Suprapubic skin (tissue), 4 donors: Measurements from ENCODE around the gene SERPIND1. TPM values are rescaled to one million over a fixed set of nuclear protein-coding genes. Genes with fewer than 3 reads are reported as not detected.

Source experiments
- DNase-seq, 2 donors: peaks; one replicate each; pipeline ENCODE4 v3.0.0-alpha.2; 2019; ENCODE audit warnings: low spot score in 2 of 2
- H3K27ac ChIP-seq: fragments of 200-600 bp; sonication (generic); one replicate; pipeline ENCODE4 v1.5.1; 2019
- H3K27me3 ChIP-seq: fragments of 200-600 bp; sonication (generic); one replicate; pipeline ENCODE4 v1.5.1; 2019
- H3K36me3 ChIP-seq: fragments of 200-600 bp; sonication (generic); one replicate; pipeline ENCODE4 v1.5.1; 2019
- H3K4me1 ChIP-seq: fragments of 200-600 bp; sonication (generic); one replicate; pipeline ENCODE4 v1.5.1; 2019
- H3K4me3 ChIP-seq: fragments of 200-600 bp; sonication (generic); one replicate; pipeline ENCODE4 v1.5.1; 2019; ENCODE audit warnings: mild to moderate bottlenecking
- H3K9me3 ChIP-seq: fragments of 200-600 bp; sonication (generic); one replicate; pipeline ENCODE4 v1.5.1; 2019
- EP300 ChIP-seq: sonication (generic); formaldehyde crosslinking; IDR thresholded peaks from one replicate; pipeline ENCODE4 v1.6.1; 2017; ENCODE audit warnings: antibody characterized with exemption
- POLR2A ChIP-seq, 2 donors: fragments of 450-650 bp; IDR thresholded peaks; one replicate each; pipeline ENCODE4 v1.6.1; 2017; ENCODE audit warnings: antibody characterized with exemption in 2 of 2, mild to moderate bottlenecking in 2 of 2, moderate library complexity in 2 of 2
- POLR2AphosphoS5 ChIP-seq, 3 donors: sonication (generic); formaldehyde crosslinking; IDR thresholded peaks; one replicate each; pipeline ENCODE4 v1.6.1; 2017; ENCODE audit warnings: antibody characterized with exemption in 3 of 3
- WGBS: methylation state at CpG from one replicate; pipeline ENCODE4 v1.1.5; 2018; 5-methylcytosine and 5-hydroxymethylcytosine counted together
- total RNA-seq, 4 donors: library from RNA; depleted of rRNA; stranded (reverse); fragments of >200 nt; gene quantifications; one replicate each; pipeline ENCODE4 v1.1.0, GENCODE V29; 2016
- TF ChIP-seq, protein P1 (sequence below), 2 donors: fragments of 200-600 bp in 1 of 2; fragments of 450-650 bp in 1 of 2; sonication (generic) in 1 of 2; IDR thresholded peaks; one replicate each; pipeline ENCODE4 v1.5.1; 2016 to 2019; ENCODE audit warnings: antibody characterized with exemption in 2 of 2, mild to moderate bottlenecking in 1 of 2, moderate library complexity in 1 of 2

The SERPIND1 gene
- total RNA-seq, 4 donors from 2014 or later, result 0.40 TPM; not detected in 3

DNA sequence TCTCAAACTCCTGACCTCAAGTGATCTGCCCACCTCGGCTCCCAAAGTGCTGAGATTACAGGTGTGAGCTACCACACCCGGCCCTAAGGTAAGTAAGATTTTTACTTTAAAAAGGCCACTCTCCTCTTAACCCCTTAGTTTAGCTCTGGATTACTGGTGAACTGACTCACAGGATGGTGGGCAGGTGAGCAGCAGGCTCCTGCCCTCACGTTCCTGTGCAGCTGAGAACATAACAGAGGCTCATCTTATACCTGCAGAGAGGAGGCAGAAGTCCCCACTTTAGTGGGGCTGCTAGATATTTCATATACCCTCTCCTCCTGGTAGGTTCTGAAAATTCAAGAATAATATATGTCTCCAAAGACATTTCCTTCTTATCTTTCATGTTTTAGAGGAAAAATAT lies 17.1 kb upstream of the SERPIND1 start:
- 88% methylated on average over 3 of the region's 3 CpGs for WGBS
- DNase-seq, result no peak
- Histone ChIP-seq H3K27me3 (no peaks in the 10 kb centered on the region), H3K4me1 (no peaks in the 10 kb centered on the region), H3K36me3 (peaks cover 49% of the 10 kb centered on the region), H3K4me3 (no peak overlapping the region), H3K9me3 (no peaks in the 10 kb centered on the region), H3K27ac (no peak overlapping the region)
- TF ChIP-seq POLR2AphosphoS5 (IDR thresholded peaks at IDR 0.05) (no peak), POLR2A (IDR thresholded peaks at IDR 0.05) (no peak), EP300 (no peak)
- TF ChIP-seq, protein P1, sequence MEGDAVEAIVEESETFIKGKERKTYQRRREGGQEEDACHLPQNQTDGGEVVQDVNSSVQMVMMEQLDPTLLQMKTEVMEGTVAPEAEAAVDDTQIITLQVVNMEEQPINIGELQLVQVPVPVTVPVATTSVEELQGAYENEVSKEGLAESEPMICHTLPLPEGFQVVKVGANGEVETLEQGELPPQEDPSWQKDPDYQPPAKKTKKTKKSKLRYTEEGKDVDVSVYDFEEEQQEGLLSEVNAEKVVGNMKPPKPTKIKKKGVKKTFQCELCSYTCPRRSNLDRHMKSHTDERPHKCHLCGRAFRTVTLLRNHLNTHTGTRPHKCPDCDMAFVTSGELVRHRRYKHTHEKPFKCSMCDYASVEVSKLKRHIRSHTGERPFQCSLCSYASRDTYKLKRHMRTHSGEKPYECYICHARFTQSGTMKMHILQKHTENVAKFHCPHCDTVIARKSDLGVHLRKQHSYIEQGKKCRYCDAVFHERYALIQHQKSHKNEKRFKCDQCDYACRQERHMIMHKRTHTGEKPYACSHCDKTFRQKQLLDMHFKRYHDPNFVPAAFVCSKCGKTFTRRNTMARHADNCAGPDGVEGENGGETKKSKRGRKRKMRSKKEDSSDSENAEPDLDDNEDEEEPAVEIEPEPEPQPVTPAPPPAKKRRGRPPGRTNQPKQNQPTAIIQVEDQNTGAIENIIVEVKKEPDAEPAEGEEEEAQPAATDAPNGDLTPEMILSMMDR (IDR thresholded peaks at IDR 0.05), result no peak

DNA sequence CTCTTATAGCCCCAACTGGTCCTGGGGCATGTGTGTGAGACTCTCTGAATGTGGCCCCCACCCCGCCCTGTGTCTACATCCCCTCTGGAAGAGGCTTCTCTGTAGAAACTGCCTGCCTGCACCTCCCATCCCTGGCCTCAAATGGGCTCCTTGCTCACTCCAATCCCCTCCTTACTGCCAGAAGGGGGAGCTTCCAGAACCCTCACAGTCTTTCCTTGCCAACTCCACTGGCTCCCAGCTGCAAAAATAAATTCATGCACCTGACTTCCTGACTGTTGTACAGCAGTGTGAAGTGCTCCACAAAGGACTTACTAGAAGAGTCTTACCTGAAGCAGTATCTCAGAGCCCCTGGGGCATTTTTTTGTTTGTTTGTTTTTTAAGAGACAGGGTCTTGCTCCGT lies 15.2 kb upstream of the SERPIND1 start:
- DNase-seq, result no peak
- no peak overlapping the region for H3K4me3 ChIP-seq
- no peak overlapping the region for H3K27ac ChIP-seq
- H3K9me3 ChIP-seq, result no peaks in the 10 kb centered on the region
- WGBS, result 97% methylated on average over 2 of the region's 2 CpGs
- no peaks in the 10 kb centered on the region for H3K27me3 ChIP-seq
- TF ChIP-seq POLR2AphosphoS5 (IDR thresholded peaks at IDR 0.05) (no peak), POLR2A (IDR thresholded peaks at IDR 0.05) (no peak), EP300 (no peak)
- TF ChIP-seq, protein P1 (IDR thresholded peaks at IDR 0.05), result no peak
- H3K4me1 ChIP-seq, result no peaks in the 10 kb centered on the region
- peaks cover 54% of the 10 kb centered on the region for H3K36me3 ChIP-seq

DNA sequence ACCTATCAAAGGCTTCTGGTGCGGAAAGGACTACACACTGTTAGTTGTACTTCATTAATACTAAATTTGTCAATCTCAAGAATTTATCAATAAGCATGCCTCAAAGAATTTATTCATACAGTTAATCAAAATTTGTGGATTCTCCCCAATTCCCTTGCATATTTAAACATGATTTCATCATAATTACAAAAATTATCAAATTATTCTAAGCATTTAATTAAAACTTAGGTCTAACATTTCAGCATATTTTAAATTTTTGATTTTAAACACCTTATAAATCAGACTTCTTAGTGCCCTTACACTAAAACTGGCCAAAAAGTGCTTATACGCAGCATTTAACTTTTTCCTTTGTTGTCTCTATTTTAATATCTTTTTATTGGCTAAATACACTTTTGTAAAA lies 13.8 kb upstream of the SERPIND1 start:
- 100% methylated on average over 2 of the region's 2 CpGs for WGBS
- no peak for TF ChIP-seq POLR2A (IDR thresholded peaks at IDR 0.05)
- TF ChIP-seq POLR2AphosphoS5 (IDR thresholded peaks at IDR 0.05), result no peak
- no peak for TF ChIP-seq EP300
- TF ChIP-seq, protein P1 (IDR thresholded peaks at IDR 0.05), result no peak
- H3K9me3 ChIP-seq, result no peaks in the 10 kb centered on the region
- no peak for DNase-seq
- H3K36me3 ChIP-seq, result peaks cover 63% of the 10 kb centered on the region
- no peaks in the 10 kb centered on the region for H3K4me1 ChIP-seq
- no peak overlapping the region for H3K27ac ChIP-seq
- H3K4me3 ChIP-seq, result no peak overlapping the region
- no peaks in the 10 kb centered on the region for H3K27me3 ChIP-seq

DNA sequence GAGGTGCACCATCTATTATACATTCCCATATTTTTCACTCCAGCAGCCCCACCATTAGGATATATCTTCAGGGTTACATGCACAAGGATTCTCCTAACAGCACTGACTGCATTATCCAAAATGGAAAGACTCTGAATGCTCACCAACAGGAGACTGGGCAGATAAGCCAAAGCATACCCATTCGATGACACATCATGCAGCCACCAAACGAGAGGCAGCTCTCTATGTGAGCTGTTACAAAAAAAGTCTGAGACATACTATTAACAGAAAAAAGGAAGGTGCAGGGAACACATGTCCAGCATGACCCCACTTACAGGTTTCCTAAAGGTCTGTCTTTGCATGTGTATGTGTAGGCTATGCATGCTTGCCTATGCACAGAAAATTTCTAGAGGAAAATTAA lies 12.4 kb upstream of the SERPIND1 start:
- H3K27ac ChIP-seq, result no peak overlapping the region
- H3K4me3 ChIP-seq, result no peak overlapping the region
- DNase-seq, result no peak
- H3K27me3 ChIP-seq, result no peaks in the 10 kb centered on the region
- no peak for TF ChIP-seq EP300
- H3K36me3 ChIP-seq, result peaks cover 73% of the 10 kb centered on the region
- no peaks in the 10 kb centered on the region for H3K4me1 ChIP-seq
- no peaks in the 10 kb centered on the region for H3K9me3 ChIP-seq
- 82% methylated on average over 2 of the region's 2 CpGs for WGBS

DNA sequence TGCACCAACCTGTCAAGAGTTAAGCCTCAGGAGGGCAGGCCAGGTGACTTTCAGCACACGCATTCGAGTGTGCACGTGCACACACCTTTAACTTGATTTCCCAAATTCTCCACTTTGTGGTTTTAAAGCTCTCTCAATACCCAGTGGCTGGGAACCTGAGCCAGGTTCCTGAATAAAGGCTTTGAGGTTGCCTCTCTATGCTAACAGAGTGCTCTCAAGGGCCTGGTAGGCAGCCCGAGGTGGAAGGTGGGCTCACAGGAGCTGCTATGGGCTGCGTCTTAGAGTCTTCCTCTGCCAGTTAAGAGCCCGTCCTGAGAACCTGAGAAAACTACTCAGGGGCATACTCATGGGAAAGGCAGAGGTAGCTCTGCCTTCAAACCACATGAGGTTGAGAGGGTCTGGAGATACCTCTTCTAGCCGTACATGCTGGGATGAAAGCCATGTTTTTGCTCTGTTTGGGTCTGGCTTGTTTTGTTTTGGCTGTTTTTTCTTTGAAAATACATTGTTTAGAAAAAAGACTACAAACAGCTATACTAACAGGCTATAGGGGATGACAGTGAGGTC lies 11.6 kb upstream of the SERPIND1 start:
- no peak overlapping the region for H3K4me3 ChIP-seq
- no peak for DNase-seq
- H3K36me3 ChIP-seq, result peaks cover 71% of the 10 kb centered on the region
- no peaks in the 10 kb centered on the region for H3K9me3 ChIP-seq
- no peaks in the 10 kb centered on the region for H3K4me1 ChIP-seq
- H3K27ac ChIP-seq, result no peak overlapping the region
- no peak for TF ChIP-seq POLR2A (IDR thresholded peaks at IDR 0.05)
- TF ChIP-seq, protein P1 (IDR thresholded peaks at IDR 0.05), result no peak
- no peak for TF ChIP-seq POLR2AphosphoS5 (IDR thresholded peaks at IDR 0.05)
- H3K27me3 ChIP-seq, result no peaks in the 10 kb centered on the region
- WGBS, result 90% methylated on average over 7 of the region's 7 CpGs
